Neural crest cell (in vitro differentiated cells): Measurements from ENCODE around the gene BDKRB2. TPM values are rescaled to one million over a fixed set of nuclear protein-coding genes. Genes with fewer than 3 reads are reported as not detected.
A peak's percentile ranks its signal among the peaks of the same experiment; 100 is the strongest.

Experiments
- DNase-seq: peaks from one replicate; pipeline ENCODE4 v3.0.0; 2021; ENCODE audit warnings: low read depth, mixed read lengths, low spot score
- H3K27ac Mint-ChIP-seq: one replicate; pipeline ENCODE4 v1.8.0; 2021; ENCODE audit warnings: mild to moderate bottlenecking, mixed read lengths; ENCODE audit not compliant: unreplicated experiment
- H3K27me3 Mint-ChIP-seq: 2 replicates; pipeline ENCODE4 v1.8.0; 2021; ENCODE audit warnings: low read depth, mild to moderate bottlenecking, mixed read lengths
- H3K36me3 Mint-ChIP-seq: 2 replicates; pipeline ENCODE4 v1.8.0; 2021; ENCODE audit warnings: low read depth, mild to moderate bottlenecking, mixed read lengths
- H3K4me1 Mint-ChIP-seq: 2 replicates; pipeline ENCODE4 v1.8.0; 2021; ENCODE audit warnings: mixed read lengths
- H3K4me3 Mint-ChIP-seq: one replicate; pipeline ENCODE4 v1.8.0; 2021; ENCODE audit warnings: mild to moderate bottlenecking, mixed read lengths
- H3K9me3 Mint-ChIP-seq: 2 replicates; pipeline ENCODE4 v1.8.0; 2021; ENCODE audit warnings: mixed read lengths
- CTCF ChIP-seq: fragments of 200-600 bp; sonication (generic); conservative IDR thresholded peaks from 2 replicates; pipeline ENCODE4 v1.5.0; 2021; ENCODE audit warnings: antibody characterized with exemption, mild to moderate bottlenecking
- total RNA-seq: library from RNA; stranded (reverse); gene quantifications from 2 replicates; pipeline ENCODE4 v1.2.1, GENCODE V29; 2021

The BDKRB2 gene
- total RNA-seq, 1 donor from 2014 or later = 0.09 TPM

- H3K9me3 Mint-ChIP-seq = no peaks in the 10 kb centered on the region
- no peak for TF ChIP-seq CTCF
- H3K4me3 Mint-ChIP-seq = no peak overlapping the region
- DNase-seq = no peak
- H3K27ac Mint-ChIP-seq = no peak overlapping the region
- H3K4me1 Mint-ChIP-seq = peaks cover 4% of the 10 kb centered on the region
- H3K36me3 Mint-ChIP-seq = no peaks in the 10 kb centered on the region
- peaks cover 3% of the 10 kb centered on the region for H3K27me3 Mint-ChIP-seq
These were observed 10.4 kb upstream of the BDKRB2 start for GRCh38 chr14:96194262-96194656.

- H3K27me3 Mint-ChIP-seq = peaks cover 3% of the 10 kb centered on the region
- TF ChIP-seq CTCF = no peak
- no peaks in the 10 kb centered on the region for H3K9me3 Mint-ChIP-seq
- H3K4me3 Mint-ChIP-seq = no peak overlapping the region
- H3K27ac Mint-ChIP-seq = no peak overlapping the region
- no peak for DNase-seq
- H3K4me1 Mint-ChIP-seq = peaks cover 4% of the 10 kb centered on the region
- no peaks in the 10 kb centered on the region for H3K36me3 Mint-ChIP-seq
These were observed 9.8 kb upstream of the BDKRB2 start for GRCh38 chr14:96194657-96195431.

GRCh38 chr14:96195441-96196081, 9.1 kb upstream of the BDKRB2 start:
- Mint-ChIP-seq H3K27me3 (peaks cover 3% of the 10 kb centered on the region), H3K27ac (no peak overlapping the region), H3K36me3 (no peaks in the 10 kb centered on the region), H3K4me1 (peaks cover 4% of the 10 kb centered on the region), H3K4me3 (no peak overlapping the region), H3K9me3 (no peaks in the 10 kb centered on the region)
- DNase-seq = no peak
- no peak for TF ChIP-seq CTCF

GRCh38 chr14:96197163-96197852, 7.3 kb upstream of the BDKRB2 start:
- Mint-ChIP-seq H3K4me1 (peaks cover 10% of the 10 kb centered on the region), H3K27ac (peak overlapping the region; percentile 37), H3K9me3 (no peaks in the 10 kb centered on the region), H3K27me3 (peaks cover 10% of the 10 kb centered on the region), H3K36me3 (no peaks in the 10 kb centered on the region), H3K4me3 (no peak overlapping the region)
- DNase-seq = no peak
- no peak for TF ChIP-seq CTCF

GRCh38 chr14:96197969-96198368, 6.7 kb upstream of the BDKRB2 start:
- H3K4me3 Mint-ChIP-seq = no peak overlapping the region
- no peaks in the 10 kb centered on the region for H3K36me3 Mint-ChIP-seq
- no peak for DNase-seq
- no peak for TF ChIP-seq CTCF
- no peaks in the 10 kb centered on the region for H3K9me3 Mint-ChIP-seq
- peaks cover 10% of the 10 kb centered on the region for H3K27me3 Mint-ChIP-seq
- peaks cover 6% of the 10 kb centered on the region for H3K4me1 Mint-ChIP-seq
- no peak overlapping the region for H3K27ac Mint-ChIP-seq
